Naive thymus-derived CD4-positive, alpha-beta T cell (primary cell): Measurements from ENCODE around the gene IKZF1. TPM values are rescaled to one million over a fixed set of nuclear protein-coding genes. Genes with fewer than 3 reads are reported as not detected.

Source experiments
- ATAC-seq: fragments of 150-1000 bp; cut with Tn5 transposase; 2 replicates; pipeline ENCODE4 v1.10.0; 2021; ENCODE audit warnings: mild to moderate bottlenecking, moderate library complexity
- CTCF ChIA-PET: fragments of 350-600 bp; sonication (Branson Sonifier 250); formaldehyde crosslinking; loops from one replicate; lab custom pipeline; 2021; ENCODE audit warnings: antibody characterized with exemption; lab: Charles Lee
- POLR2A ChIA-PET: fragments of 350-600 bp; sonication (Branson Sonifier 250); formaldehyde crosslinking; loops from one replicate; lab custom pipeline; 2021; ENCODE audit warnings: antibody characterized with exemption, inconsistent platforms; lab: Charles Lee
- DNase-seq, 9 donors: peaks; one replicate each; pipeline versions ENCODE4 v3.0.0 to v3.0.0-alpha.2; 2020 to 2022; ENCODE audit warnings: mixed read lengths in 1 of 9
- H3K27ac ChIP-seq: one replicate; pipeline ENCODE4 v1.7.0; 2013; ENCODE audit warnings: mild to moderate bottlenecking, low read depth, low read length, moderate library complexity
- H3K27me3 ChIP-seq, 2 donors: one replicate each; pipeline ENCODE4 v1.7.0; 2013; ENCODE audit warnings: low read length in 2 of 2, mild to moderate bottlenecking in 2 of 2, moderate library complexity in 2 of 2; ENCODE audit not compliant: control insufficient read depth in 2 of 2, insufficient read depth in 2 of 2
- H3K36me3 ChIP-seq, 3 experiments: 1 replicate in 2 of 3; 2 replicates in 1 of 3; pipeline ENCODE4 v1.7.0; 2013; ENCODE audit warnings: low read length in 3 of 3, mild to moderate bottlenecking in 3 of 3, moderate library complexity in 1 of 3; ENCODE audit not compliant: insufficient read depth in 3 of 3, control insufficient read depth in 2 of 3
- H3K4me1 ChIP-seq, 2 donors: one replicate each; pipeline ENCODE4 v1.7.0; 2013; ENCODE audit warnings: low read length in 2 of 2, mild to moderate bottlenecking in 2 of 2, moderate library complexity in 1 of 2; ENCODE audit not compliant: control insufficient read depth in 2 of 2, insufficient read depth in 2 of 2
- H3K4me3 ChIP-seq: 2 replicates; pipeline ENCODE4 v1.7.0; 2013; ENCODE audit warnings: mild to moderate bottlenecking, low read length
- H3K9me3 ChIP-seq, 3 experiments: 1 replicate in 2 of 3; 2 replicates in 1 of 3; pipeline ENCODE4 v1.7.0; 2013; ENCODE audit warnings: low read length in 3 of 3; ENCODE audit not compliant: control insufficient read depth in 2 of 3
- H3K27ac Mint-ChIP-seq, 9 donors: one replicate each; pipeline ENCODE4 v1.8.0; 2020 to 2022; ENCODE audit warnings: mixed read lengths in 9 of 9, mild to moderate bottlenecking in 8 of 9, moderate library complexity in 5 of 9, inconsistent platforms in 2 of 9
- H3K27me3 Mint-ChIP-seq, 5 donors: one replicate each; pipeline ENCODE4 v1.8.0; 2021 to 2022; ENCODE audit warnings: mixed read lengths in 5 of 5, mild to moderate bottlenecking in 1 of 5
- H3K36me3 Mint-ChIP-seq, 5 donors: one replicate each; pipeline ENCODE4 v1.8.0; 2020 to 2022; ENCODE audit warnings: mixed read lengths in 5 of 5, mild to moderate bottlenecking in 3 of 5, inconsistent platforms in 1 of 5
- H3K4me1 Mint-ChIP-seq, 7 donors: one replicate each; pipeline ENCODE4 v1.8.0; 2020 to 2022; ENCODE audit warnings: mixed read lengths in 7 of 7, mild to moderate bottlenecking in 3 of 7, inconsistent platforms in 1 of 7
- H3K4me3 Mint-ChIP-seq, 10 donors: one replicate each; pipeline ENCODE4 v1.8.0; 2020 to 2022; ENCODE audit warnings: mild to moderate bottlenecking in 10 of 10, mixed read lengths in 10 of 10, moderate library complexity in 6 of 10, inconsistent platforms in 2 of 10
- H3K9me3 Mint-ChIP-seq, 11 donors: one replicate each; pipeline ENCODE4 v1.8.0; 2020 to 2022; ENCODE audit warnings: mixed read lengths in 11 of 11, mild to moderate bottlenecking in 4 of 11, inconsistent platforms in 1 of 11, moderate library complexity in 1 of 11
- intact Hi-C, 2 donors: fragments of 100-400 bp; cut with micrococcal nuclease; formaldehyde crosslinking; loops; one replicate each; pipeline ENCODE4 v1.15.1; 2023
- polyA plus RNA-seq, 2 donors: library from polyadenylated mRNA; unstranded; fragments of 300-500 nt; fragmentation: Illumina TruSeq; gene quantifications; one replicate each; pipeline ENCODE4 v1.2.3, GENCODE V29; 2021
- total RNA-seq, 6 experiments: library from RNA in 5 of 6; stranded (reverse) in 5 of 6; gene quantifications; 1 replicate in 5 of 6; 2 replicates in 1 of 6; pipeline ENCODE4 v1.2.3 and lab custom pipeline; 2021 to 2026

Gene IKZF1
- total and polyA plus RNA-seq, 7 experiments from 2014 or later = 258 to 548 (median 434) TPM

DNA sequence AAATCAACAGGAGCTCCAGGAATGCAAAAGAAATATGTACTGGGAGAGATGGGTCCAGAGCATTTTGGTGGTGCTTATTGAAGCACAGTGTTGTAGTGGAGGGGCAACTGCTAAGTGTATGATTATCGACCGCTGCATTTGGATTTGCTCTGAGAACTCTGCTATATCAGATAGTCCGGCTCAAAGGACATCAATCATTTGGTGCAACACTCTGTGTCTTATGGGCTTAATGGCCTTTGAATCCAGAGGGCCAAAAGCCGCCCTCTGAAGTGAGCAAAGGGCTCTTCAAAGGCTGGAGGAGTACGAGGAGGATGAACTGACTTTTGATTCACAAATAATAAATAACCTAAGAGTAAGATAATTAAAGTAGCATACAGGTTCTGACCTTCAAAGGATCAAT, 9.4 kb upstream of the IKZF1 start:
- ATAC-seq (no peak), DNase-seq (no peak)
- no peaks in the 10 kb centered on the region for H3K27me3 ChIP-seq
- POLR2A ChIA-PET = interaction anchor here (1.0 to 44.3 kb wide), 6 partner anchors 8 to 69 kb away, joined by 4 to 2368 read pairs (median 6); partner anchors contain the start of gene IKZF1
- no peak overlapping the region for H3K4me3 ChIP-seq
- H3K36me3 Mint-ChIP-seq = peaks cover 0 to 6% (median 0%) of the 10 kb centered on the region in 5 donors
- intact Hi-C loops = no loop called here
- no peaks in the 10 kb centered on the region for H3K9me3 ChIP-seq
- H3K36me3 ChIP-seq = no peaks in the 10 kb centered on the region
- CTCF ChIA-PET = interaction anchor here (1.1 kb wide), 1 partner anchor 51 kb away, joined by 3 read pairs; no protein-coding TSS in a partner anchor
- H3K27ac ChIP-seq = no peak overlapping the region
- H3K4me1 Mint-ChIP-seq = peaks cover 23 to 75% (median 55%) of the 10 kb centered on the region in 7 donors
- H3K4me1 ChIP-seq = peaks cover 0 to 15% of the 10 kb centered on the region in 2 donors
- peaks cover 0 to 4% (median 0%) of the 10 kb centered on the region in 11 donors for H3K9me3 Mint-ChIP-seq
- H3K27me3 Mint-ChIP-seq = peaks cover 0 to 10% (median 0%) of the 10 kb centered on the region in 5 donors
- no peak overlapping the region for H3K27ac Mint-ChIP-seq
- no peak overlapping the region for H3K4me3 Mint-ChIP-seq

DNA sequence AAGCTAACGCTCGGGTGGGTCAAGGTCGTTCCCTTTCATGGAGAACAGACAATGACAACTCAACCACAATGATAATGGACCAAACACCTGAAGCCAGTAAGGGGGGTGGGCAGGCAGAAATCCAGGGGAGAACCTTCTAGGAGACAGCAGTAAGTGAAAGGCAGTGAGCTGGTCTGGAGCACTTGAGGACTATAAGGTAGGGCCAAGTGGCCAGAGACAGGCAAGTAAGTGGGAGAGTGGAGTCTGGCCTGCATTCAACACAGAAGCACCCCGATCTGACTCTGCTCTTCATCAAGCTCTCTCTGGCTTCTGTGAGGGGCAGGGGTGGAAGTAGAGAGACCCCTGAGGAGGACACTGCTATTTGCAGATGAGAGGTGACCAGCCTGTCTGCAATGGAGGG, 7.7 kb upstream of the IKZF1 start:
- Mint-ChIP-seq H3K27ac (peak overlapping the region in 7 of 9 donors; percentile 14 to 75 (median 49)), H3K27me3 (peaks cover 0 to 10% (median 0%) of the 10 kb centered on the region in 5 donors), H3K4me1 (peaks cover 28 to 86% (median 71%) of the 10 kb centered on the region in 7 donors), H3K36me3 (peaks cover 0 to 6% (median 0%) of the 10 kb centered on the region in 5 donors), H3K4me3 (peak overlapping the region in 2 of 10 donors; percentile 5 to 20), H3K9me3 (peaks cover 0 to 4% (median 0%) of the 10 kb centered on the region in 11 donors)
- Histone ChIP-seq H3K27me3 (no peaks in the 10 kb centered on the region), H3K9me3 (no peaks in the 10 kb centered on the region), H3K4me3 (no peak overlapping the region), H3K36me3 (no peaks in the 10 kb centered on the region), H3K27ac (no peak overlapping the region), H3K4me1 (peaks cover 0 to 25% of the 10 kb centered on the region in 2 donors)
- DNase-seq (no peak), ATAC-seq (no peak)
- ChIA-PET POLR2A (interaction anchor here (1.0 to 44.3 kb wide), 7 partner anchors 10 to 89 kb away, joined by 3 to 2368 read pairs (median 7); no protein-coding TSS in a partner anchor), CTCF (interaction anchor here (1.0 to 1.4 kb wide), 3 partner anchors 28 to 92 kb away, joined by 3 read pairs; no protein-coding TSS in a partner anchor)
- intact Hi-C loops = loop anchor here in 1 of 2 donors (2.0 kb wide), 1 partner anchor 16 kb away; no protein-coding TSS in a partner anchor

DNA sequence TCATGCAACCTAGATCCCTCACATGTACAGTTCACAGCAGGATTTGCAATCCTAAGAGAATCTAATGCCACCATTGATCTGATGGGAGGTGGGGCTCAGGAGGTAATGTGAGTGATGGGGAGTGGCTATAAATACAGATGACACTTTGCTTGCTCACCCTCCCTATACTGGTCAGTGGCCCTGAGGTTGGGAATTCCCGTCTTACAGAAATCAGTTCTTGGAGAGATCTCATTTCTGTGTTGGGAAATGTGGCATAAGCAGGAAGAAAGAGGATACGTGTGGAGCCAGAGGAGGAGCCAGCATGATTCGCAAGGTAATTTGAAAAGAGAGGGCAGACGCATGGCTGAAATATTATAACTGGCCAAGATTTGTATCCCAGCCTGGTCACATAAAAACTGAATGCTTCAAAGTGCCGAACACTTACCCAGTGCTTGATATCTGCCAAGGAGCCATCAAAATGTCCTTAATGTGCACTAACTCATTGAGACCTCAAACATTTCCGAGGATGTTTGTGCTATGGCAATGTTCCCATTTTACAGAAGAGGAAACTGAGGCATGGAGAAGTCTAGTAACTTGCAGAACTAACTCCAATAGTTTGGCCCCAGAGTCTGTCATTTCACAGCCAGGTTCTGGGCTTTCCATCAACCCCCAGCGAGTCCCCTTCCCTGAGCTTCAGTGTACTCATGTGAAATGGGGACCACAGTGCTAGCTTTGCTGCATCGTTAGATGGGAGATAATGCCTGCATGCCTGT, 5.5 kb upstream of the IKZF1 start:
- Mint-ChIP-seq H3K4me1 (peaks cover 30 to 80% (median 67%) of the 10 kb centered on the region in 7 donors), H3K36me3 (peaks cover 0 to 2% (median 0%) of the 10 kb centered on the region in 5 donors), H3K27ac (peak overlapping the region in 7 of 9 donors; percentile 23 to 96 (median 91)), H3K9me3 (peaks cover 0 to 1% (median 0%) of the 10 kb centered on the region in 11 donors), H3K27me3 (peaks cover 0 to 8% (median 0%) of the 10 kb centered on the region in 5 donors), H3K4me3 (peak overlapping the region in 1 of 10 donors; percentile 4)
- DNase-seq = no peak
- H3K27me3 ChIP-seq = no peaks in the 10 kb centered on the region
- CTCF ChIA-PET = interaction anchor here (1.5 kb wide), 1 partner anchor 76 kb away, joined by 4 read pairs; no protein-coding TSS in a partner anchor
- POLR2A ChIA-PET = interaction anchor here (0.7 to 44.3 kb wide), 10 partner anchors 8 to 89 kb away, joined by 3 to 2368 read pairs (median 4); no protein-coding TSS in a partner anchor
- H3K9me3 ChIP-seq = no peaks in the 10 kb centered on the region
- peaks cover 0 to 41% of the 10 kb centered on the region in 2 donors for H3K4me1 ChIP-seq
- ATAC-seq = no peak
- no peaks in the 10 kb centered on the region for H3K36me3 ChIP-seq
- no peak overlapping the region for H3K4me3 ChIP-seq
- intact Hi-C loops = no loop called here
- peak overlapping the region; percentile 32 for H3K27ac ChIP-seq

DNA sequence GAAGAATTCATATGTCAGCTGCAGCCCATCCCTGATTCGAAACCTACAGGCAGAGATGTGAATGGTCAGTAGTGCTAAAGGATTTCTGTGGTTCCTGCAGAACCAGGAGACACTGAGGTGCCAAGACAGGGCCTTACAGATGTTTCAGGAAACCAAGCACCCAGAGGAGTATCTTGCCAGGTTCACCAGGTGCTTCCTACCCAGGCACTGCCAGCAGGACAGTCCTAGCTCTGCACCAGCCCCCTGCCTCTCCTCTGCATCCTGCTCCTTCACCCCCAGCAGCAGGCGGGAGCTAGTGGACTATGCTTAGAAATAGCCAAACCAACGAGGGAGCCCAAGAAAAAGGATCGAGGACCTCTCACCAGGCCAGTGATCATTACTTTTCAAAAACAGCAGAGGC, 4.2 kb upstream of the IKZF1 start:
- H3K4me3 Mint-ChIP-seq = peak overlapping the region; percentile 4 to 93 (median 73)
- Histone ChIP-seq H3K27me3 (no peaks in the 10 kb centered on the region), H3K36me3 (peaks cover 0 to 6% (median 0%) of the 10 kb centered on the region in 3 experiments), H3K9me3 (no peaks in the 10 kb centered on the region), H3K27ac (peak overlapping the region; percentile 66), H3K4me3 (no peak overlapping the region), H3K4me1 (peaks cover 0 to 41% of the 10 kb centered on the region in 2 donors)
- peak overlapping the region in 8 of 9 donors; percentile 83 to 98 (median 95) for H3K27ac Mint-ChIP-seq
- ATAC-seq (no peak), DNase-seq (no peak)
- H3K9me3 Mint-ChIP-seq = peaks cover 0 to 4% (median 0%) of the 10 kb centered on the region in 11 donors
- H3K36me3 Mint-ChIP-seq = peaks cover 2 to 6% (median 4%) of the 10 kb centered on the region in 5 donors
- ChIA-PET CTCF (interaction anchor here (1.1 to 1.5 kb wide), 5 partner anchors 33 to 86 kb away, joined by 3 to 5 read pairs (median 4); no protein-coding TSS in a partner anchor), POLR2A (interaction anchor here (0.7 to 44.3 kb wide), 14 partner anchors 9 to 94 kb away, joined by 3 to 2368 read pairs (median 4); no protein-coding TSS in a partner anchor)
- intact Hi-C loops = loop anchor here in 1 of 2 donors (1.0 kb wide), 1 partner anchor 8 kb away; no protein-coding TSS in a partner anchor
- peaks cover 0 to 8% (median 0%) of the 10 kb centered on the region in 5 donors for H3K27me3 Mint-ChIP-seq
- H3K4me1 Mint-ChIP-seq = peaks cover 30 to 72% (median 64%) of the 10 kb centered on the region in 7 donors

DNA sequence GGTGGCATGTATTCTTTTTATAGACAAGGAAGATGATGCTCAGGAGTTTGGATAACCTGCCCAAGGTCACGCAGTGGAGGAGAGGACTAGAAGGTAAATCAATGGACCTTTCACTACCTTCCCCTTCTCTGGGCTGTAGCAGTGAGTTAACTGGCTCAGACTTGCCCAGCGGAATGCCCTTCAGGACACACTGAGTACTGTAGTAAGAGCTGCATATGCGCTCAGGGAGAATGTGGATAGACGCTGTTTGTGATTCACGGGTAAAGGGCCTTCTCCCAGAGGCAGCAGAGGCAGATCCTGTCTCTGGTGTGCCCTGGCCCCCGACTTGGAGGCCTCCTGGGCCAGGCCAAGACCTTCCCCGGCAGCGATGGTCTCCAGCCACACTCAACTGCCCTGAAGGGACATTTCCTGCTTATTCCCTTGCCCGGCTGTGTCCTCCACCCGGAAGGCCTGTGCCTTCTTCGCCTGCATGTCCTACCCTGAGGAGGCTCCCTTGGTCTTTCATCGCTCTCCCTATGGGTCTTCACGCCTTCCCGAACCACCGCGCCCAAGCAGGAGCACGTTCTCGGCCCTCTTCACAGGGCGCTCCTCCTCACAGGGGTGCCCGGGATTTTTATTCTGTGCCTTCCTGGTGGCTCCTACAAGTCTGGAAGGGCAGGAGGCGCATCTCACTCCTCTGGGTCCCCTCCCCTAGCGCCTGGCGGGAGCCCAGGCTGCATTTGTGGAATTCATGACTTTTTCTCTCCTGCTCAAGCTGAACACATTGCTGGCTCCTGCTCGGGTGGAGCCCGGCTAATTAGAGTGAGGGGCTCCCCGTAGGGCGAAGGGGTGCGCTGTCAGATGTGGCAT, 1.8 kb upstream of the IKZF1 start:
- H3K9me3 Mint-ChIP-seq = peaks cover 0 to 4% (median 0%) of the 10 kb centered on the region in 11 donors
- peaks cover 24 to 51% (median 48%) of the 10 kb centered on the region in 7 donors for H3K4me1 Mint-ChIP-seq
- intact Hi-C loops = loop anchor here in 1 of 2 donors (1.0 to 2.0 kb wide), 2 partner anchors 35 to 74 kb away; no protein-coding TSS in a partner anchor
- Histone ChIP-seq H3K27me3 (no peaks in the 10 kb centered on the region), H3K27ac (peak overlapping the region; percentile 68), H3K9me3 (no peaks in the 10 kb centered on the region), H3K36me3 (peaks cover 0 to 14% (median 0%) of the 10 kb centered on the region in 3 experiments), H3K4me3 (peak overlapping the region; percentile 60), H3K4me1 (peaks cover 2 to 33% of the 10 kb centered on the region in 2 donors)
- POLR2A ChIA-PET = interaction anchor here (0.7 to 44.3 kb wide), 7 partner anchors 8 to 93 kb away, joined by 3 to 2368 read pairs (median 416); no protein-coding TSS in a partner anchor
- H3K27ac Mint-ChIP-seq = peak overlapping the region; percentile 76 to 98 (median 95)
- peak overlapping the region; percentile 76 to 95 (median 92) for H3K4me3 Mint-ChIP-seq
- peaks cover 4 to 30% (median 25%) of the 10 kb centered on the region in 5 donors for H3K36me3 Mint-ChIP-seq
- CTCF ChIA-PET = no interaction called here
- DNase-seq (peak in 1 of 9 donors; percentile 23), ATAC-seq (no peak)
- peaks cover 0 to 5% (median 0%) of the 10 kb centered on the region in 5 donors for H3K27me3 Mint-ChIP-seq
